C4-2B (cell line): ENCODE results near the gene GPD2.

Source experiments
- ZFX ChIP-seq: fragments of 450-650 bp; IDR thresholded peaks from 2 replicates; pipeline ENCODE4 v1.6.1; 2017
- TF ChIP-seq, protein P1 (sequence below): fragments of 450-650 bp; conservative IDR thresholded peaks from 2 replicates; pipeline ENCODE4 v1.5.1; 2017; ENCODE audit warnings: mild to moderate bottlenecking

DNA sequence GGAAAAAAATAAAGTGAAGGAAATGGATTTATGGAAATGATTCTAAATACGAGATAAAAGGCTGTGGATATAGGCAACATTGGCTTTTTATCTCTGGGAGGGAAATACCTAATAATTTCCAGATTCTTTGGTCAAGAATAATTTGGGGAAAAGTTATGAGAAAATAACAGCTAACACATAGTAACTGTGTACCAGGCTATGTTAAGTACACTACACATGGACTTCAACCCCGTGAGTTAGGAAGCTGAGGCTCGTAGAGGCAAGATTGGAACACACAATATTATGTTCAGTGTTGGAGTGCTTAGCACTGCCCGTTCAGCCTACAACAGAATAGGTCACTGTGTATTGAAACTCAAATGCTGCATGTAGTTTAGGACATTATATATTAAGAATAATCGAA, 34.3 kb upstream of the GPD2 start:
- TF ChIP-seq, protein P1, sequence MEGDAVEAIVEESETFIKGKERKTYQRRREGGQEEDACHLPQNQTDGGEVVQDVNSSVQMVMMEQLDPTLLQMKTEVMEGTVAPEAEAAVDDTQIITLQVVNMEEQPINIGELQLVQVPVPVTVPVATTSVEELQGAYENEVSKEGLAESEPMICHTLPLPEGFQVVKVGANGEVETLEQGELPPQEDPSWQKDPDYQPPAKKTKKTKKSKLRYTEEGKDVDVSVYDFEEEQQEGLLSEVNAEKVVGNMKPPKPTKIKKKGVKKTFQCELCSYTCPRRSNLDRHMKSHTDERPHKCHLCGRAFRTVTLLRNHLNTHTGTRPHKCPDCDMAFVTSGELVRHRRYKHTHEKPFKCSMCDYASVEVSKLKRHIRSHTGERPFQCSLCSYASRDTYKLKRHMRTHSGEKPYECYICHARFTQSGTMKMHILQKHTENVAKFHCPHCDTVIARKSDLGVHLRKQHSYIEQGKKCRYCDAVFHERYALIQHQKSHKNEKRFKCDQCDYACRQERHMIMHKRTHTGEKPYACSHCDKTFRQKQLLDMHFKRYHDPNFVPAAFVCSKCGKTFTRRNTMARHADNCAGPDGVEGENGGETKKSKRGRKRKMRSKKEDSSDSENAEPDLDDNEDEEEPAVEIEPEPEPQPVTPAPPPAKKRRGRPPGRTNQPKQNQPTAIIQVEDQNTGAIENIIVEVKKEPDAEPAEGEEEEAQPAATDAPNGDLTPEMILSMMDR, result no peak
- no peak for TF ChIP-seq ZFX
